Endothelial cell of umbilical vein (primary cell): ENCODE measurements around the gene CEMIP.

Source experiments
- EZH2 ChIP-seq: IDR thresholded peaks from 2 replicates; pipeline ENCODE4 v1.6.1; 2012; ENCODE audit warnings: borderline replicate concordance, low read depth, mild to moderate bottlenecking, moderate library complexity, low read length, inconsistent platforms; ENCODE audit not compliant: severe bottlenecking
- FOS ChIP-seq: IDR thresholded peaks from 2 replicates; pipeline ENCODE4 v1.6.1; 2011; ENCODE audit warnings: mild to moderate bottlenecking, low read length, moderate library complexity, borderline replicate concordance; ENCODE audit not compliant: insufficient read depth
- JUN ChIP-seq: IDR thresholded peaks from 2 replicates; pipeline ENCODE4 v1.6.1; 2011; ENCODE audit warnings: borderline replicate concordance, low read depth; ENCODE audit not compliant: insufficient read length, insufficient read depth
- POLR2A ChIP-seq: IDR thresholded peaks from 2 replicates; pipeline ENCODE4 v1.6.1; 2012; ENCODE audit warnings: low read depth, mild to moderate bottlenecking, control low read depth, low read length
- POLR2AphosphoS5 ChIP-seq: IDR thresholded peaks from 2 replicates; pipeline ENCODE4 v1.6.1; 2012; ENCODE audit warnings: low read depth, mild to moderate bottlenecking, control low read depth, low read length, moderate library complexity; ENCODE audit not compliant: insufficient read depth
- TF ChIP-seq, protein P1 (sequence below), 2 donors: IDR thresholded peaks; 1 replicate in 1 of 2; 2 replicates in 1 of 2; pipeline ENCODE4 v1.5.1; 2011; ENCODE audit warnings: low read length in 2 of 2, mild to moderate bottlenecking in 2 of 2, moderate library complexity in 2 of 2, control low read depth in 1 of 2, inconsistent platforms in 1 of 2, low read depth in 1 of 2; ENCODE audit not compliant: insufficient read depth in 1 of 2; ENCODE audit errors: extremely low read depth in 1 of 2
- TF ChIP-seq, protein P2 (sequence below): IDR thresholded peaks from 2 replicates; pipeline ENCODE4 v1.6.1; 2011; ENCODE audit not compliant: insufficient read depth, insufficient read length

DNA sequence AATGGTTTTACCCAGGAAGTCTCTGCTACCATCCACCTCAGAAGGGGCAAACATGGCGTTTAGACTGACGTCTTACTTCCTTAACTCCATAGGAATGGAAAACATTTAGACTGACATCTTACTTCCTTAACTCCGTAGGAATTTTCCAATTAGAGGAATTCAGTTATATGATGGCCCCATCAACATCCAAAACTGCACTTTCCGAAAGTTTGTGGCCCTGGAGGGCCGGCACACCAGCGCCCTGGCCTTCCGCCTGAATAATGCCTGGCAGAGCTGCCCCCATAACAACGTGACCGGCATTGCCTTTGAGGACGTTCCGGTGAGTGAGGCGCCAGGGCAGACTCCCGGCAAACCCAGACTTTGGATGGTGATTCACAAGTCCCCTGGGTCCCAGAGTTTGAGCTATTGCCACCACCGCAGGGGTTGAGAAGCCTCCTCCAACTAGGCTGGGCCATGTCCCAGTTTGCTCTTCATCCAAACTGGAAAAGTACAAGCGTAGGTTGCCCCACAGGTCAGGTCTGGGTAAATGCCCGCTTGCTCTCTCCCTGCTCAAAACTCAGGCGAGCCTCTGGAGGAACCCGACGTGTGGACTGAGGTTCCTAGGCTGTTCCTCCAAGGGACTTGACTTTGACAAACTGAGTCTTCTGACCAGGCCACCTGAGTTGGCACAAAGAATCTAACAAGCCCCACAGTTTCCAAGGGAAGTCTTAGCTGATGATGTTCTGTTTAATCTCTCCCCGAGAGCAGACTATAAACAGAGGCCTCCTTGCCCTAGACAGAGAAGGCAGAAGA is 152.7 kb downstream of the CEMIP start:
- TF ChIP-seq, protein P1, sequence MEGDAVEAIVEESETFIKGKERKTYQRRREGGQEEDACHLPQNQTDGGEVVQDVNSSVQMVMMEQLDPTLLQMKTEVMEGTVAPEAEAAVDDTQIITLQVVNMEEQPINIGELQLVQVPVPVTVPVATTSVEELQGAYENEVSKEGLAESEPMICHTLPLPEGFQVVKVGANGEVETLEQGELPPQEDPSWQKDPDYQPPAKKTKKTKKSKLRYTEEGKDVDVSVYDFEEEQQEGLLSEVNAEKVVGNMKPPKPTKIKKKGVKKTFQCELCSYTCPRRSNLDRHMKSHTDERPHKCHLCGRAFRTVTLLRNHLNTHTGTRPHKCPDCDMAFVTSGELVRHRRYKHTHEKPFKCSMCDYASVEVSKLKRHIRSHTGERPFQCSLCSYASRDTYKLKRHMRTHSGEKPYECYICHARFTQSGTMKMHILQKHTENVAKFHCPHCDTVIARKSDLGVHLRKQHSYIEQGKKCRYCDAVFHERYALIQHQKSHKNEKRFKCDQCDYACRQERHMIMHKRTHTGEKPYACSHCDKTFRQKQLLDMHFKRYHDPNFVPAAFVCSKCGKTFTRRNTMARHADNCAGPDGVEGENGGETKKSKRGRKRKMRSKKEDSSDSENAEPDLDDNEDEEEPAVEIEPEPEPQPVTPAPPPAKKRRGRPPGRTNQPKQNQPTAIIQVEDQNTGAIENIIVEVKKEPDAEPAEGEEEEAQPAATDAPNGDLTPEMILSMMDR (IDR thresholded peaks at IDR 0.05; ENCODE audit: extremely low read depth in 1 of 2, insufficient read depth in 1 of 2, low read depth in 1 of 2, low read length in 2 of 2), result no peak
- TF ChIP-seq EZH2 (no peak), JUN (no peak), POLR2AphosphoS5 (no peak), FOS (no peak), POLR2A (no peak)
- TF ChIP-seq, protein P2, sequence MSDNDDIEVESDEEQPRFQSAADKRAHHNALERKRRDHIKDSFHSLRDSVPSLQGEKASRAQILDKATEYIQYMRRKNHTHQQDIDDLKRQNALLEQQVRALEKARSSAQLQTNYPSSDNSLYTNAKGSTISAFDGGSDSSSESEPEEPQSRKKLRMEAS, result no peak
